Gastrocnemius medialis (tissue), 4 donors: ENCODE data around the gene GPR152. TPM values are rescaled to one million over a fixed set of nuclear protein-coding genes. Genes with fewer than 3 reads are reported as not detected.

ENCODE experiments used
- ATAC-seq, 2 donors: fragments of 150-250 bp; one replicate each; pipeline ENCODE4 v1.9.1; 2016
- DNase-seq, 2 donors: peaks; one replicate each; pipeline ENCODE4 v3.0.0-alpha.2; 2019
- H3K27ac ChIP-seq, 4 donors: fragments of 200-600 bp; sonication (generic); 1 replicate in 1 of 4; 2 replicates in 3 of 4; pipeline ENCODE4 v1.5.1; 2016 to 2018; ENCODE audit warnings: mild to moderate bottlenecking in 2 of 4, moderate library complexity in 1 of 4
- H3K27me3 ChIP-seq, 3 donors: fragments of 200-600 bp; sonication (generic) in 2 of 3; 1 replicate in 1 of 3; 2 replicates in 2 of 3; pipeline versions ENCODE4 v1.5.1 to v1.6.0; 2016 to 2019; ENCODE audit warnings: mild to moderate bottlenecking in 1 of 3, moderate library complexity in 1 of 3
- H3K36me3 ChIP-seq, 2 donors: fragments of 200-600 bp; sonication (generic) in 1 of 2; one replicate each; pipeline ENCODE4 v1.5.1; 2017 to 2018
- H3K4me1 ChIP-seq, 2 donors: fragments of 200-600 bp; sonication (generic) in 1 of 2; one replicate each; pipeline ENCODE4 v1.5.1; 2016 to 2017; ENCODE audit warnings: mild to moderate bottlenecking in 2 of 2
- H3K4me3 ChIP-seq, 4 donors: fragments of 200-600 bp; sonication (generic) in 3 of 4; 1 replicate in 1 of 4; 2 replicates in 3 of 4; pipeline ENCODE4 v1.5.1; 2016 to 2019; ENCODE audit warnings: mild to moderate bottlenecking in 2 of 4
- H3K9me3 ChIP-seq, 3 donors: fragments of 200-600 bp; sonication (generic) in 2 of 3; 1 replicate in 1 of 3; 2 replicates in 2 of 3; pipeline ENCODE4 v1.5.1; 2016 to 2019
- CTCF ChIP-seq, 5 experiments: fragments of 450-650 bp in 3 of 5; fragments of 200-600 bp in 2 of 5; sonication (generic) in 2 of 5; IDR thresholded peaks in 4 of 5; conservative IDR thresholded peaks in 1 of 5; 1 replicate in 4 of 5; 2 replicates in 1 of 5; pipeline ENCODE4 v1.5.1; 2016 to 2019; ENCODE audit warnings: antibody characterized with exemption in 5 of 5, mild to moderate bottlenecking in 3 of 5, moderate library complexity in 3 of 5
- POLR2A ChIP-seq, 2 donors: fragments of 450-650 bp; IDR thresholded peaks; one replicate each; pipeline ENCODE4 v1.6.1; 2017; ENCODE audit warnings: antibody characterized with exemption in 2 of 2, mild to moderate bottlenecking in 2 of 2, moderate library complexity in 2 of 2
- in situ Hi-C, 4 donors: fragments of 200-750 bp; cut with MboI; loops; one replicate each; pipeline versions ENCODE4 v1.15.0 to v1.8.0; 2017; ENCODE audit warnings: low sequenced_read_pairs in 4 of 4
- intact Hi-C: fragments of 100-400 bp; cut with DNase I; formaldehyde crosslinking; loops from one replicate; pipeline ENCODE4 v1.15.1; 2023; ENCODE audit warnings: low total_unique reads
- total RNA-seq, 4 donors: library from RNA; depleted of rRNA; stranded (reverse); fragments of >200 nt; gene quantifications; one replicate each; pipeline versions ENCODE4 v1.1.0 to v1.2.3, GENCODE V29; 2016

The GPR152 gene
- total RNA-seq, 4 donors from 2014 or later, result not detected

GRCh38 chr11:67437082-67437808 is 15.3 kb downstream of the GPR152 start, which contains the start of gene PTPRCAP:
Gene PTPRCAP, minus strand, starts transcription at chr11:67437682. Its CDS starts 63 bp downstream, at chr11:67437619.
- Histone ChIP-seq H3K27me3 (no peaks in the 10 kb centered on the region), H3K36me3 (peaks cover 0 to 36% of the 10 kb centered on the region in 2 donors), H3K9me3 (no peaks in the 10 kb centered on the region), H3K4me3 (no peak within 1 kb of the TSS), H3K27ac (peak within 1 kb of the TSS in 1 of 4 donors; percentile 52), H3K4me1 (peaks cover 0 to 7% of the 10 kb centered on the region in 2 donors)
- TF ChIP-seq CTCF (IDR thresholded peaks at IDR 0.05 in 4 of 5, conservative IDR thresholded peaks at IDR 0.05 in 1 of 5), result no peak
- no peak for TF ChIP-seq POLR2A (IDR thresholded peaks at IDR 0.05)
- in situ Hi-C loops (no loop called here), intact Hi-C loops (no loop called here)
- no peak for ATAC-seq
- DNase-seq, result no peak

GRCh38 chr11:67436459-67437081 is 16.0 kb downstream of the GPR152 start:
- Histone ChIP-seq H3K4me3 (no peak overlapping the region), H3K36me3 (peaks cover 0 to 42% of the 10 kb centered on the region in 2 donors), H3K27ac (peak overlapping the region in 2 of 4 donors; percentile 25 to 52), H3K4me1 (peaks cover 0 to 7% of the 10 kb centered on the region in 2 donors), H3K9me3 (no peaks in the 10 kb centered on the region), H3K27me3 (no peaks in the 10 kb centered on the region)
- in situ Hi-C loops (no loop called here), intact Hi-C loops (no loop called here)
- TF ChIP-seq POLR2A (IDR thresholded peaks at IDR 0.05) (no peak), CTCF (IDR thresholded peaks at IDR 0.05 in 4 of 5, conservative IDR thresholded peaks at IDR 0.05 in 1 of 5) (no peak)
- ATAC-seq (no peak), DNase-seq (no peak)

- H3K4me3 ChIP-seq, result no peak overlapping the region
- peaks cover 0 to 49% of the 10 kb centered on the region in 2 donors for H3K36me3 ChIP-seq
- no peak for TF ChIP-seq CTCF (IDR thresholded peaks at IDR 0.05 in 4 of 5, conservative IDR thresholded peaks at IDR 0.05 in 1 of 5)
- no peak for TF ChIP-seq POLR2A (IDR thresholded peaks at IDR 0.05)
- intact Hi-C loops, result no loop called here
- in situ Hi-C loops, result no loop called here
- peaks cover 5 to 7% of the 10 kb centered on the region in 2 donors for H3K4me1 ChIP-seq
- ATAC-seq (no peak), DNase-seq (no peak)
- H3K9me3 ChIP-seq, result no peaks in the 10 kb centered on the region
- H3K27ac ChIP-seq, result peak overlapping the region in 2 of 4 donors; percentile 25 to 52
- H3K27me3 ChIP-seq, result no peaks in the 10 kb centered on the region
Measured at GRCh38 chr11:67435727-67436458, 16.6 kb downstream of the GPR152 start.

GRCh38 chr11:67435031-67435726 is 17.4 kb downstream of the GPR152 start:
- TF ChIP-seq POLR2A (IDR thresholded peaks at IDR 0.05), result no peak
- TF ChIP-seq CTCF (IDR thresholded peaks at IDR 0.05 in 4 of 5, conservative IDR thresholded peaks at IDR 0.05 in 1 of 5), result no peak
- H3K4me3 ChIP-seq, result no peak overlapping the region
- no peaks in the 10 kb centered on the region for H3K27me3 ChIP-seq
- H3K9me3 ChIP-seq, result no peaks in the 10 kb centered on the region
- intact Hi-C loops (no loop called here), in situ Hi-C loops (no loop called here)
- ATAC-seq, result no peak
- no peak for DNase-seq
- H3K27ac ChIP-seq, result no peak overlapping the region
- peaks cover 0 to 55% of the 10 kb centered on the region in 2 donors for H3K36me3 ChIP-seq
- H3K4me1 ChIP-seq, result peaks cover 7 to 10% of the 10 kb centered on the region in 2 donors
